ENCODE measurements around the gene FMN2.

Gene FMN2

DNA sequence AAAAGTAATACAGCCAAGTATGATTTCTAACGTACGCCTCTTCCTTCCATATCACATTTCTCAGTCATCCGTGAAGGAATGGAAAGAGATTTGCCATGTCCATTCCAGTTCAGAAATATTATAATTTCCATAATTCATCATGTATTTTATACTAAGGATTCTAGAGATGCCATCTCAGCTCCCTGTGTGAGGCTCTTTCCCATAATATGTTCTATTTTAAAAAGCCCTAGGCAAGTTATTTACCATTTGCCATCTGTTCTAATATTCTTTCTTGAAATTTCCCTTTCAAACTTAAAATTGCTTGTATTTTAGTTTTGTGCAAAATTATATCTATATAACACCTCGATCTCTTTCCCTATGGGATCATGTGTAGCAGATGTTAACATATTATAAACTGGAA, 106.7 kb downstream of the FMN2 start:
- DNase-seq (ENCODE audit: low spot score) = no peak

DNA sequence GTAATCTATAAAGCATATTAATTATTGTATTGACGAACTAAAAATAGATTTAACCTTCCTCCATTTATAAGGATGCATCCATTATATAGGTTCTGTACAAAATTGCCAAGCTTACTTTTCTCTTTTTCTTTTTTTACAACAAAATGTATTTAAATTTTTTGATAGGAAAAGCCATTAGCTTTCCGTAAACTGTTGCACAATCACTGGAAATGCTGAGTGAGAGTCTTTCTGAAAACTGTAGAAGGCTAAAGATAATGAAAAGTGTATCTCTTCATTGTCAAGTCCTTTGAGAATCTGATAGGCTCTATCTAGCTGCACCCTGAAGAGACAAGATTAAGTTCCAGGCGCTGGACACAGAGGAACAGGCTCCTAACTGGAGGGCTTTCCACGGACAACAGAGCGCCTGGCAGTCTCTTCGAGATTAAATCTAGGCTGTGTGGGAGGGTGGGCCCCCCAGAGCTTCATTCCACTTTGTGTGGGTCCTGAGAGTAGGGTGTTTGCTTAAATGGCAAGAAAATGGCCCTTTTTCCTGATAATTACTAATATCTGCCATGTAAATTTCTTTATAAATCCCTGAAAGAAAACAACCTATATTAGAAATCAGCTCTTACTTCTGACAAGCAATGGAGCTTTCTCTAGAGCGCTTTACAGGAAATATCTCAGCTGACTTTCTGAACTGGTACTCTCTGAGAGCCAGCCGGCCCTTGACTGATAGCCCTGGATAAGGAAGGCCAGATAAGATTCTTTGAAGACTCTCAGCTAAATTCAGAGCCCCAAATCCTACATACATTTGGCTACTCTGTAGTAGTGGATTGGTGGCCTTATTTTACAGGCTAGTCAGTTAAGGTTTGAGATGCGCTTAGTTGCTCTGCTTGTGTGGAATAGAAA, 108.3 kb downstream of the FMN2 start:
- DNase-seq (ENCODE audit: low spot score) = no peak

DNA sequence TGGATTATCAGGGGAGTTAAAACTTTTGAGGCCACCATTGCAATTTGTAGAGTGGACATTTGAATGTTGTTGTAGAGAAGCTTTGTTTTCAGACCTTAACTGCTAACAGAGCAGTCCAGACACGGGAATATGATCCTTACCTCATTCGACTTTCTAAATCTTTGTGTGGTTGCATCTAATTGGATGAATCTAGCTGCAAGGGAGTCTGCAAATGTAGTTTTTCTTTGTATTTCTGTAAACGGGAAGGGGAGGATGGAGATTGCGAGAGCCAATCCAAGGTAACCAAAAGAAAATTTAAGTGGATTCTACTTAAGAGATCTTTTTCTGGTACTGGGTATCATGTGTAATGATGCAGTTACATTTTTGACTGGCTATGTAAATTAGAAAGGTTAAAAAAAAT, 110.2 kb downstream of the FMN2 start:
- no peak for DNase-seq (ENCODE audit: low spot score)

DNA sequence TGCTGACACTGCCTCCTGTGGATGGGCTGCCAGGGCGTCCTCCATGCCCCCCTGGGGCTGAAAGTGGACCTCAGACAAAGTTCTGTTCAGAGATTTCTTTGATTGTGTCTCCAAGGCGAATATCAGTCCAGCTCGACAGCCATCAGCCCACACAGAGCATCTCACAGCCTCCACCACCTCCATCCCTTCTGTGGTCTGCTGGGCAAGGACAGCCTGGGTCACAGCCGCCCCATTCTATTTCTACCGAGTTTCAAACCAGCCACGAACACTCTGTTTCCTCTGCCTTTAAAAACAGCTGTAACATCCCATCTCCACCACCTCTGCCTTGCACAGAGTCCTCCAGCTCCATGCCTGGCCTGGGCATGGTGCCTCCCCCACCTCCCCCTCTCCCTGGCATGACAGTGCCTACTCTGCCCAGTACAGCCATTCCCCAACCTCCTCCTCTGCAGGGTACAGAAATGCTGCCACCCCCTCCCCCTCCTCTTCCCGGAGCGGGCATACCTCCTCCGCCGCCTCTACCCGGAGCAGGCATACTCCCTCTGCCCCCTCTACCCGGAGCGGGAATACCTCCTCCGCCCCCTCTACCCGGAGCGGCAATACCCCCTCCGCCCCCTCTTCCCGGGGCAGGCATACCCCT, 115.5 kb downstream of the FMN2 start:
- DNase-seq (ENCODE audit: low spot score) = no peak

- DNase-seq (ENCODE audit: low spot score) = no peak
Measured at GRCh38 chr1:240210026-240210425, 118.3 kb downstream of the FMN2 start.

DNA sequence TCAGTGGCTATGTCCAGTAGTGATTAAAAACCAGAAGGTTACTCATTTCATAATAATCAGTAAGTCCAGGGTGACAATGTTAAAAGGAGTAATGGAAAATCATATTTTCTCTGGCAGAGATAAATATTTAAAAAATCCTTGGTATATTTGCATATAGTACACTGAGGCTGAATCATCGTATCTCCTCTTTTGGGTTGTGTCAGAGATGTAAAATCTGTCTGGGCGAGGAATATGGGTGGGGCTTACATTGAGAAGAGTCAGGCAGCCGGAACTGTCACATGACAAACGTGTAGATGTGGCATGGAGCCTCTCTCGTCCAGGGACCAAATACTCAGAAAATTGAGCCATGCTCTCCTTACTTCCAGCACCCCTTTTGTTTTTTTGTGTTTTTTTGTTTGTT, 120.9 kb downstream of the FMN2 start:
- no peak for DNase-seq (ENCODE audit: low spot score)

DNA sequence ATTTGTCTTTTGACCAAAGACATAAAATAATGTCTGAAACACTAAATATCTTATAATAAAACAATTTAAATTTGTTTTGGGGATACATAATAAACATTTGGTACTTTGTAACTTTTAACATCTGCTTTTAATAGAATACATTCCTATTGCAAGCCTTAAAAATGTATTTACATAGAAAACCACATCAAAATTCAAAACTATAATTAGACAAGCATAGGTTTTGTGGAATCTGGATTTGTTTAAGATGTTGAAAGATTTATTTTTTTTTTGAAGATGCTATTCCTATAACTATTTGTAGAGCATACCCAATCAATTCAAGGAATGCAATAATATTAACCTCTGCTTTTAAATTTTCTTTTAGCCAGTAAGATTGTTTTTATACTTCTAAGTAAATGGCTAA, 125.7 kb downstream of the FMN2 start:
- peak; percentile 41 for DNase-seq (ENCODE audit: low spot score)

GRCh38 chr1:240219104-240219503, 127.4 kb downstream of the FMN2 start:
- DNase-seq (ENCODE audit: low spot score) = no peak

- no peak for DNase-seq (ENCODE audit: low spot score)
Measured at GRCh38 chr1:240226102-240226501, 134.4 kb downstream of the FMN2 start.

- DNase-seq (ENCODE audit: low spot score) = no peak
Measured at GRCh38 chr1:240230816-240231215, 139.1 kb downstream of the FMN2 start.

DNA sequence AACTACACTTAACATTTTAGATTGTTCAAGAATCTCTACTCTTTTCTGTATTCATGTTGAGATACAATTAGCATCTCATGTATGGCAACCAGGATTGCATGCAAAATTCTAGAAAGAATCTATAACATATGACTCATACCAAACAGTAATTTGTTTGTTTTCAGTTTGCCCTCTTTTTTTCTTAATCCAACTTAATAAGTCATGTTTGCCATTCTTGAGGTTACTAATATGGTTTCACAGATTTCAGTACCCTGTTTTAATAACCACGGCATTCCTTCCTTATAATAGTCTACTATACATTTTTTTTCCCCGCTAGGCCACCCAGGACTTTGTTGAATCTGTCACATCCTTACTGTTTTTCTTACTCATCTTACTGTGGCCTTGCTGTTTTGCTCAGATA, 140.8 kb downstream of the FMN2 start:
- peak; percentile 52 for DNase-seq (ENCODE audit: low spot score)

DNA sequence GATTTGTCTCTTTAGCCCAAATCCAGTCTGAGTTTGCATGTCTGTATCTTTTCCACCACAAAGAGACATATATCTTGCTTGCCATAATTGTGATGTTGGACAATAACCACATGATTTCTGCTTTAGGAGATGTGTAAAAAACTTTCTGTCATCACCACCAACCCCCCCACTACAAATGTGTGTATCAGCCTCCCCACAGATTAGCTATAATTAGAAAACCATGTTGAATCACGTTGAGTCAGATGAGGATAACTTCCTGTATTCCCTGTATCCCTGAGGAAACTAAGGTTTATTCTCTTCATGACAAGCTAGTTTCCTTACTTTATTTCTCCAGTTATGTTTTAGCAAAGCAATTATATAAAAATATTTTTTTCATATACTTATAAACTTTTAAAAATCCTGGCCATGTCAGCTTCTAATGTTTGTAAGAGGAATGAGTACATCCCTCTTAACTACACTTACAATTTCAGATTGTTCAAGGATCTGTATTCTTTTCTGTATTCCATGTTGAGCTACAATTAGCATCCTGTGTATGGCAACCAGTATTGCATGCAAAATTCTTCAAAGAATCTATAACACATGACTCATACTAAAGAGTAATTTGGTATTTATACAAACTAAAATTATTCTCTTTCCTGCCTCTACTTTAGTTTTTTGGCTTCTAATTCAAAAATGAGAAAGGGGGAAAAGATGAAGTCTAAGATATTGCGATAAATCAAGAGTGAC, 143.0 kb downstream of the FMN2 start:
- peak; percentile 70 for DNase-seq (ENCODE audit: low spot score)

GRCh38 chr1:240235521-240236288, 144.0 kb downstream of the FMN2 start:
- DNase-seq (ENCODE audit: low spot score) = peak; percentile 11

- DNase-seq (ENCODE audit: low spot score) = peak; percentile 56
Measured at GRCh38 chr1:240237305-240237721, 145.6 kb downstream of the FMN2 start.

DNA sequence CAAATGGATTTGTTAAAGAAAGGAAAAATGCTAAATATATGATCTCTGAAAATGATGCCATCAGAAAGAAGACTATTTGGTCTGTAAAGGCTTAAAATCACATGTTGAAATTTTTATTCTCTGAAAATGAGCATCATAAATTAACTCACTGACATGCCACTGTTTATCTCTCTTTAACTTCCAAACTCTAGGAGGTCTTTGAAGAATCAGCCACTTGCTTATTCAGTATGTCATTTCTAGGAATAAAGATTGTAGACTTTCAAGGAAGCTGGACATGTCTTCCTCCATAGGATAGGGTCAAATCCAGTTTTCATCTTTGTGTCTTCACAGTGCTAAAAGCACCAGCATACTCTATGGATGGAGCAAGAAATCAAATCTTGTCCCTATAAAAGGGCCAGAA, 147.6 kb downstream of the FMN2 start:
- DNase-seq (ENCODE audit: low spot score) = no peak

GRCh38 chr1:240241278-240241677, 149.6 kb downstream of the FMN2 start:
- DNase-seq (ENCODE audit: low spot score) = no peak

DNA sequence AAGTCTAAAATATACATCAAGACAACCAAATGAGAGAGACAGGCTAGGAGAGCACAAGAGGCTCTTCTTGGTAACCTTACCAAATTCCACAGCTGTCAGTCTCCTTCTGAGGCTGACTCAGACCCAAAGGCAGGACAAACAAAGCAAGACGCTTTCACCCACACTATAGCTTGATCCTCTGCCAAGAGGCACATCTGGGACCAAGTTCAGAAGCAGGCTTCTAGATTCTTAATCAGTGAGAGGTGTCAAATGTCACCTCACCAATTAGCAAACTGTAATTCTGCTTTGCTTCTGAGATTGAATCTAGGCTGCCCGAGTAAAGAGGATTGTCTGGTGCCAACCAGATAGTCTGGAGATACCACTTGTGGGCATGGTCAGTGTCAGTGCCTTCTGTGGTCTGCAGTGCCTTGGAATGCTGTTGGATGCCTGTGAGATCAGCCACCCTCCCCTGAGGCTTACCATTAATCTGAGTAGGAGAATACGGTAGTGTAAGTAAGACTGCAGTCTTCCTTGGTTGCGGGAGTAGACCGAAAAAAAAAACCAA, 151.0 kb downstream of the FMN2 start:
- DNase-seq (ENCODE audit: low spot score) = peak; percentile 74

DNA sequence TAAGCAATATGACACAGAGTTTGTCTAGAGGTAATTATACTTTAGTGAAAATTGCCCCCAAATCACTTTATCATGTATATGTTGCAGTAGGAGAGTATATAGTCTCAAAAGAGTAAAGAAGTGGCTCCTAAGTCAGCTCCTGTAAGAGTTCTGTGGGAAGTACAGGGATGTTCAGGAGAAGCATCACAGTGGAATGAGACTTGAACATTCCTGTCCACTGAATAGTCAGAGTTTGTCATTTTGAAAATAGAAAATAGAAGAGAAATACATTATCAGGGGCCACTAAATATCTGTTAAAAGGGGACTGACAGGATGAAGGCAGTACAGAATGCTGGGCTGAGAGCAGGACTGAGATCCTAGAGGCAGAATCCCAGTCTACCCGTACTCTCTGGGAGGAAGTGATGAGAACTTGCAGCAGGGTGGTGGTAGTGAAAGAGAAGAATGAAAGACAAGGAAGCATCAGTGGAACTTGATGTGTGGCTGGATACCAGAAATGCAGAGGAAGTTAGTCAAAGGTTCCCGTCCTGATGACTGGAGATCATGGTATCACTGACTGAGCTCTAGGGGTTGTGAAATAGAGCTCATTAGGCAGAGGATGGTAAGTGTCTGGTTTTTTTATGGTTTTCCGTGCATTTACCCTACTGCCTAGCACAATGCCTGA, 153.4 kb downstream of the FMN2 start:
- peak; percentile 81 for DNase-seq (ENCODE audit: low spot score)

GRCh38 chr1:240245629-240246020, 153.9 kb downstream of the FMN2 start:
- peak; percentile 26 for DNase-seq (ENCODE audit: low spot score)

DNA sequence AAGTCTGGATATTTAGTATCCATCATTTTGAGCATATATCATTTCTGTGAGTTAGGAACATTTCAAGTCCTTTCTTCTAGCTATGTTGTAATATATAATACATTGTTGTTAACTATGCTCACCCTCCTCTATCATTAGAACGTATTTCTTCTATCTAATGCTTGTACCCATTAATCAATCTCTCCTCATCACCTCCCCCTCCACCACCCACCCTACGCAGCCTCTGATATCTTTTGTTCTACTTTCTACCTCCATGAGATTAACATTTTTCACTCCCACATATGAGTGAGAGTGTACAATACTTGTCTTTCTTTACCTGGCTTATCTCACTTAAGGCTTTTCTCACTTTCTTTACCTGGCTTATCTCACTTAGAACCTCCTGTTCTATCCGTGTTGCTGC, 156.2 kb downstream of the FMN2 start:
- no peak for DNase-seq (ENCODE audit: low spot score)

GRCh38 chr1:240254006-240254405, 162.3 kb downstream of the FMN2 start:
- DNase-seq (ENCODE audit: low spot score) = no peak

Measured in GM03348 (cell line).